Activated CD4-positive, alpha-beta T cell treated with anti-CD3 and anti-CD28 coated beads, Interleukin-2, amount 50 U/mL, for 4 hours (primary cell): ENCODE results near the gene DCAF10.
"Not testable (repeated sequence)": the region's sequence is repeated elsewhere in the genome, so short reads cannot be mapped to it uniquely, and the experiment has no call there.

ENCODE experiments used
- DNase-seq, 2 experiments: peaks; one replicate each; pipeline ENCODE4 v3.0.0-alpha.2; 2020

Gene DCAF10, protein sequence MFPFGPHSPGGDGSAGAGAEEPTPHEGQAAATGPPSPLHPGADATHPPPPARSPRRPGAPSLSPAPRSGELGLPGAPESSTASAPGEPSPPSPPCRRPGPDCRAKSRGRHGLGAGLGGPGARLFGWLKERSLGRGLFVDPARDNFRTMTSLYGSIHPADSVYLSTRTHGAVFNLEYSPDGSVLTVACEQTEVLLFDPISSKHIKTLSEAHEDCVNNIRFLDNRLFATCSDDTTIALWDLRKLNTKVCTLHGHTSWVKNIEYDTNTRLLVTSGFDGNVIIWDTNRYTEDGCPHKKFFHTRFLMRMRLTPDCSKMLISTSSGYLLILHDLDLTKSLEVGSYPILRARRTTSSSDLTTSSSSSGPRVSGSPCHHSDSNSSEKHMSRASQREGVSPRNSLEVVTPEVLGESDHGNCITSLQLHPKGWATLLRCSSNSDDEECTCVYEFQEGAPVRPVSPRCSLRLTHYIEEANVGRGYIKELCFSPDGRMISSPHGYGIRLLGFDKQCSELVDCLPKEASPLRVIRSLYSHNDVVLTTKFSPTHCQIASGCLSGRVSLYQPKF

DNA sequence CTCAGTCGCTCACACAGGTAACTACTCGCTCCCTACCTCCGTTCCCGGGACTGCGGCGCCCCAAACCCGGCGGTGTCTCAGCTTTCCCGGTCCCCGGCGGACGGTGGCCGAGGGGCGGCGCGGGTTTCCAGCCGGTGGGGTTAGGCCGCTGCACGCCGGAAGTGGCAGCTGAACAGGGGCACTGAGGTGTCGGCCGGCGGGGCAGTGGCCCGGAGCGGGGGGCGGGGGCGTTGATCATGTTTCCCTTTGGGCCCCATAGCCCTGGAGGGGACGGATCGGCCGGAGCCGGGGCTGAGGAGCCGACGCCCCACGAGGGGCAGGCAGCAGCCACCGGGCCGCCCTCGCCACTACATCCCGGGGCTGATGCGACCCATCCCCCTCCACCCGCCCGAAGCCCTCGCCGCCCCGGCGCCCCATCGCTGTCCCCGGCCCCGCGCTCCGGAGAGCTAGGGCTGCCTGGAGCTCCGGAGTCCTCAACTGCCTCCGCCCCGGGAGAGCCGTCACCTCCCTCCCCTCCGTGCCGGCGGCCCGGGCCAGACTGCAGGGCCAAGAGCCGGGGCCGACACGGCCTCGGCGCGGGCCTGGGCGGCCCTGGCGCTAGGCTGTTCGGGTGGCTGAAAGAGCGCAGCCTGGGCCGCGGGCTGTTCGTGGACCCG is at the start of gene DCAF10:
DCAF10 (plus strand) TSS at position 167 of the 656 bp plus-strand sequence; CDS start at position 237, 70 bp downstream.
- DNase-seq = peak; percentile 83

DNA sequence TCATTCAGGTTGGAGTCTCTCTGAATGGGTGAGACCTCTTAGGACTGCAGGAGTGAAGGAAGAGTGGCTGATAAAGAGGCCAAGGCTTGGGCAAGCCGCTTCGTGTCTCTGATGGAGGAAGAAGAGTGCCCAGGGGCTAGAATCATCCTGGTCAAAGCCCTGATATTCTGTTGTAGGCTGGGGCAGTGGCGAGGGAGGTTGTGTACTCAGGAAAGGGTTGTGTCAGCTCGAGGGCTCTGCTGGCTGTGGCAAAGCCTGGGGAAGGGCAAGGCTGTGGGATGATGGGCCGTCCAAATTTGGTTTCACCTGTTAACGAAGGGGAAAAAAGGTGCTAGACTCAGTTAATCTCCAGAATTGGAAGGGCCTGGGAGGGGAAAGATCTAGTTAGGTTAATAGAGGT is 49.4 kb upstream of the DCAF10 start:
- no peak for DNase-seq

DNA sequence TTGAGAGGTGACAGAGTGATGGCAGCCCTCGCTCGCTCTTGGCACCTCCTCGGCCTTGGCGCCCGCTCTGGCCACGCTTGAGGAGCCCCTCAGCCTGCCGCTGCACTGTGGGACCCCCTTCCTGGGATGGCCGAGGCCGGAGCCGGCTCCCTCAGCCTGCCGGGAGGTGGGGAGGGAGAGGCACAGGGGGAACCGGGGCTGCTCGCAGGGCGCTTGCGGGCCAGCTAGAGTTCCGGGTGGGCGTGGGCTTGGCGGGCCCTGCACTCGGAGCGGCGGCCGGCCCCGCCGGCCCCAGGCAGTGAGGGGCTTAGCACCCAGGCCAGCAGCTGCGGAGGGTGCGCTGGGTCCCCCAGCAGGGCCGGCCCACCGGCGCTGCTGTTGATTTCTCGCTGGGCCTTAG is 48.9 kb upstream of the DCAF10 start:
- DNase-seq = not testable (repeated sequence)

DNA sequence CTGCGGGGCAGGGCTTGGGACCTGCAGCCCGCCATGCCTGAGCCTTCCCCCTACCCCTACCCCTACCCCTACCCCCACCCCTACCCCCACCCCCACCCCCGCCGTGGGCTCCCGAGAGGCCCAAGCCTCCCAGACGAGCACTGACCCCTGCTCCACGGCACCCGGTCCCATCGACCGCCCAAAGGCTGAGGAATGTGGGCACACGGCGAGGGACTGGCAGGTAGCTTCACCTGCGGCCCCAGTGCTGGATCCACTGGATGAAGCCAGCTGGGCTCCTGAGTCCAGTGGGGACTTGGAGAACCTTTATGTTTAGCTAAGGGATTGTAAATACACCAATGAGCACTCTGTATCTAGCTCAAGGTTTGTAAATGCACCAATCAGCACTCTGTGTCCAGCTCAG is 48.5 kb upstream of the DCAF10 start:
- DNase-seq = not testable (repeated sequence)

DNA sequence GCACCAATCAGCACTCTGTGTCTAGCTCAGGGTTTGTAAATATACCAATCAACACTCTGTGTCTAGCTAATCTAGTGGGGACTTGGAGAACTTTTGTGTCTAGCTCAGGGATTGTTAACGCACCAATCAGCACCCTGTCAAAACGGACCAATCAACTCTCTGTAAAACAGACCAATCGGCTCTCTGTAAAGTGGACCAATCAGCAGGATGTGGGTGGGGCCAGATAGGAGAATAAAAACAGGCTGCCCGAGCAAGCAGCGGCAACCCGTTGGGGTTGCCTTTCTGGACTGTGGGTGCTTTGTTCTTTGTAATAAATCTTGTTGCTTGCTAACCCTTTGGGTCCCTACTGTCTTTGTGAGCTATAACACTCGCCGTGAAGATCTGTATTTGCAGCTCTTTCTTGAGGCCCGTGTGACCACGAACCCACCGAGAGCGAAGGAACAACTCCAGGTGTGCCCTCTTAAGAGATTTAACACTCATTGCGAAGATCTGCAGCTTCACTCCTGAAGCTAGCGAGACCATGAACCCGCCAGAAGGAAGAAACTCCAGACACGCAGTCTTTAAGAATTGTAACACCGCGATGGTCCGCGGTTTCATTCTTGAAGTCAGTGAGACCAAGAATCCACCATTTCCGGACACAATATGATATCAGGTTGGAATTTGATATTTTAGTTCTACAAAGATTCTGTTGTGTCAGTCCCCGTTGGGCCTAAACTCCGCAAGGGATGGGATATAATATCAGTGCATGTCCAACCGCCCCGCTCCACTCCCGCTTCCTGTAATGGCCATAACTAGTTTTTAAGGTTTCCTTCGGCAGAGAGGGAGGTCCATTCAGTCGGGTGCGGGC is 47.7 kb upstream of the DCAF10 start:
- no peak for DNase-seq

DNA sequence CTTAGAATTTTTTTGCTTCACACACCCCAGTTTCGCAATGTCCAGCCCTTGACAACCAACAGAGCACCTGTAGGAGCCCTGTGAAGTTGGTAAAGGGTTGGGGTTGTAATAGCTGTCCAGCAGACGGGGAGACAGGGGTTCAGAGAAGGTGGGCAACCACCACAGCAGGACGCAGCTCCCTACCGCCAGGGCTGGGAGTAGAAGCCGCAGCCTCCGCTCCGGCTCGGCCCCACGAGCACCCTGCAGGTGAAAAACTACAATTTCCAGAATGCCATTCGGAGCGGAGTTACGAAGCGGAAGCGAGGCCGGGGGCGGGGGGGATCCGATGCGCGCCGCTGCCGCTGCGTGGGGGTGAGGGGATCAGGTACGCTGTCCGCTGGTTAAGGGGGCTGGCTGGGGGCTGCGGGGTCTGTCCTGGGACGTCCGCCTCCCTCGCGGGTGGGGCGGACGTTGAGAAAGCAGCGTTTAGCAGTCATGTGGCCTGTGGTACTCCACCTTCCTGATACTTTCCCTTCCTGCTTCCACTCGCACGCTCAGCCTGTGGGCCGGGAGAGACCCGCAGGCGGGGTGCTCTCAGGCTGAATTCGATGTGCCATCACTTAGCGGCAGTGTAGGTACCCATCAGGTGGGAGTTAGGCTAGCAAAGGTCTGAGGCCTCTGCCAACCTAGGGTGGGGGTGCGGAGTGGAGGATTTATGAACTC is 47.0 kb upstream of the DCAF10 start, which contains the start of gene TRMT10B:
TRMT10B (plus strand) TSS at position 317 of the 702 bp plus-strand sequence. CDS start 8,127 bp downstream, outside the sequence.
- peak; percentile 73 to 74 for DNase-seq

DNA sequence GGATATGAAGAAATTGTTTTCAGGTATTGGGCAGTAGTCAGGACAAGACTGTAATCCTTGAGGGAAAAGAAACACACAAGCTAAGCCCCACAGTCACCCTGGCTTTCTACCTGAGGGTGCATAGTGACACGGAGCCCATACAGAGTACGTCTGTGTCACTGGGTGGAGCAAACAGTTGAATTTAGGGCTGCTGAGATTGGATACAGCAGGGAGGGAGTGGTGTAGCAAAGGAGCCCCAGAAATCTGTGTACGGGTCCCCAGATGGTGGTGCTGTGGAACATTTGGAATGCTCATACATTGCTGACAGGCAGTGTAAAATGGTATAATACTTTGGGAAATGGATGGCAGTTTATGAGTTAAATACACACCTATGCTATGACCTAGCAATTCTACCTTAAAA is 41.9 kb upstream of the DCAF10 start:
- DNase-seq = no peak

DNA sequence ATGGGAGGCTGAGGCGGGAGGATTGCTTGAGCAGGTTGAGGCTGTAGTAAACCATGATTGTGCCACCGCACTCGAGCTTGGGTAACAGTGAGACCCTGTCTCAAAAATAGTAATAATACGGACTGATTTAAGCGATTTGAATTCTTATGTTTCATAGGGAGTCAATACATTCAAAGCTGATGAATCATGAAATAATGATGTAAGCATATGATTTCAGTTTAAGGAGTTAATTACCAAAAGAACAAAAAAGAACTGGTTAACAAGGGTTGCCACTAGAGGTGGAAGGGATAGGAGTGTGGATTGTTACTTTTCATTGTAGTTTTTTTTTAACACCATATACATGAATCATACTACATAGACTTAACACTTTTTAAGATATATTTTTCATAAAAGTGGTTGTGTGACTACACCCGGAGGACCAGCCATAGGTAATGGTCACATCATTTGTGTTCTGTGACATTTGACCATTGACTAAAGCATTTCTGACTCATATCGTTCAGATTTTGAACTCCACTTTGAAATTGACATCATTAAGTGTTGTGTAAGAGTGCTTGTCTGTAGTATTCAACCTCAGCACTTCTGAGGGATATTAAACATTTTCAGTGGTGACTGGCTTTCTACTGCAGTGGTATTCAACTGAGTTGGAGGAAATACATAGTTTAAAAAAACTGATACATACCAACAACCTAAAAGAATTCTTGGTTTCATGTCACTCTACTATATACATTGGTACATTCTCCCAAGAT is 40.0 kb upstream of the DCAF10 start:
- DNase-seq = no peak

DNA sequence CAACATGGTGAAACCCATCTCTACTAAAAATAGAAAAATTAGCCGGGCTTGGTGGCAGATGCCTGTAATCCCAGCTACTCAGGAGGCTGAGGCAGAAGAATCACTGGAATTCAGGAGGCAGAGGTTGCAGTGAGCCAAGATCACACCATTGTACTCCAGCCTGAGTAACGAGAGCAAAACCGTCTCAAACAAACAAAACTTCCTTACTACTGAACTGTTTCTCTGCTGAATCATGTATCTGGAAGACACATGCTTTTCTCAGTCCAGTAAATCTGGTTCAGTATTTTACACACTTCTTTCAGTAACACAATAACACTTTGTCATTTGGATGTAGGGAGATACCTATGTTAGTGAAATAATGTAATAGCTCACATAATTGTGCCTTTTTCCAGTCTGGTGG is 39.1 kb upstream of the DCAF10 start:
- no peak for DNase-seq

DNA sequence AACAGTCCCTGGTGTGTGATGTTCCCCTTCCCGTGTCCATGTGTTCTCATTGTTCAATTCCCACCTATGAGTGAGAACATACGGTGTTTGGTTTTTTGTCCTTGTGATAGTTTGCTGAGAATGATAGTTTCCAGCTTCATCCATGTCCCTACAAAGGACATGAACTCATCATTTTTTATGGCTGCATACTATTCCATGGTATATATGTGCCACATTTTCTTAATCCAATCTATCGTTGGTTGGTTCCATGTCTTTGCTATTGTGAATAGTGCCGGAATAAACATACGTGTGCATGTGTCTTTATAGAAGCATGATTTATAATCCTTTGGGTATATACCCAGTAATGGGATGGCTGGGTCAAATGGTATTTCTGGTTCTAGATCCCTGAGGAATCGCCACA is 35.3 kb upstream of the DCAF10 start:
- DNase-seq = not testable (repeated sequence)

DNA sequence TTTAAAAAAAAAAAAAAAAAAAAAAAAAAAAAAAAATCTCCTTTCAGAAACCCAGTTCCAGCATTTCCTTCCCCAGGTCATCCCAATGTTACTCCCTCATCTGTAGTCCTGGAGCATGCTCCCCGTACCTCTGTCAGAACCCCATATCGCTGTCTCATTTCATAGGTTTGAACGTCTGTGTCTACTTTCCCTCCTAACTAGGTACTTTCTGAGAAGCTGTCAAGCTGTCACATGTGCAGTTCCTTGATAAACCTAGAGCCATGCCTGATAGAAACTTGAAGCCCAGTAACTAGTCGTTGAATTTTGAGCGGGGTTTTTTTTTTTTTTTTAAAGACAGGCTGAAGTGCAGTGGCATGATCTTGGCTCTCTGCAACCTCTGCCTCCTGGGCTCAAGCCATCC is 31.3 kb upstream of the DCAF10 start:
- no peak for DNase-seq

DNA sequence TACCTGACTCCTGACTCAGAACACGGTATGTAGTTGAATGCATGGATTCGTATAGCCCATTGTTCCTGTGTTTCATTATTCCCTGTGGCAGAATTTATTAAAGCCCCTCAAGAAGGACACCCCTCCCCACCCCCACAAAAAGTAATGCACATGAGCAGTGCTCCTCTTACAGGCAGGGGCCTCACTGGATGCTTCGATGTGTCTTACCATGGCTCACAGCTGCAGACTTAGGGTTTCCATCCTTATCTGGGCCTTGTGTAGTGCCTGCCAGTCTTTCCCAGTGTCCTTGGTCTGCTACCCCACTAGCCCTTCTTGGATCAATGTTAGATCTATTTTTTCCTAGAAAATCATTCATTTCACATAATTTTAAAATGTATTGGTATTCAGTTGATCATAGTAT is 30.6 kb upstream of the DCAF10 start:
- no peak for DNase-seq

DNA sequence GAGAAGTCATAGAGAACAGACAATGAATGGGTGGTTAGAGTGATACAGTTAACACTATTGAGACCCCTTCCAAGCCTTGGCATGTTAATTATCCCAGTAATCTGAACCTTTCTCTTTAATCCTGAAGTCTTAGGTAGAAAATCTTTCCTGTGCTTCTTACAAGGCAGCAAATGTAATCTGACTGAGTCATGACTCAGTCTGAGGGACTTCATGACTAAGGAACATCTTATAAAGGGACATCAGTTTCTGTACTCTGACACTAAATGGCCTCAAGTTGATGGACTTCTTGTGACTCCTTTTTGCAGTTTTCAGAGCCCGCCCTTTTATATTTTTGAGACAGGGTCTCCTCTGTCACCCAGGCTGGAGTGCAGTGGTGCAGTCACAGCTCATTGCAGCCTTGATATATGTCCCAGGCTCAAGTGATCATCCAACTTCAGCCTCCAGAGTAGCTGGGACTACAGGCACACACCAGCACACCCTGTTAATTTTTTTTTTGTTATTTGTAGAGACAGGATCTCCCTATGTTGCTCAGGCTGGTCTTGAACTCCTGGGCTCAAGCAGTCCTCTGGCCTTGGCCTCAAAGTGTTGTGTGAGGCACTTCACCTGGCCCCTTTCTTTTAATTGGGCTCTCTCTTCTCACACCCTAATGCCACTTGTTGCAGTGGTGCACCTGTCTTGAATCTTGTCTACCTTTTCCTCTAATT is 25.2 kb upstream of the DCAF10 start:
- DNase-seq = no peak

DNA sequence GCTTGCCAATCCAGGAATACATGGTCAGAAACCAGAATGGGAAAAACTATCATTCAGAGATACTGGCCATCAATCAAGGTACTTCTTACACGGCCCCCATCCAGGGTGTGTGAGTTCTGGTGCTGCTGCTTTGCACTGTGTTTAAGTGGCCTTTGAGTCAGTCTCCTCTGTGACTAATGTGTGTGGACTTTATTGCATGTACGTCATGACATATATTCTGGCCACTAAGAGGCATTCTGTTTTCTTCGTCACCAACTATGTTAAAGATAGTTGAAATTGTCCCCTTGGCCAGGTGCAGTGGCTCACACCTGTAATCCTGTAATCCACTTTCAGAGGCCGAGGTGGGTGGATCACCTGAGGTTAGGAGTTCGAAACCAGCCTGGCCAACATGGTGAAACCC is 24.3 kb upstream of the DCAF10 start:
- DNase-seq = no peak

DNA sequence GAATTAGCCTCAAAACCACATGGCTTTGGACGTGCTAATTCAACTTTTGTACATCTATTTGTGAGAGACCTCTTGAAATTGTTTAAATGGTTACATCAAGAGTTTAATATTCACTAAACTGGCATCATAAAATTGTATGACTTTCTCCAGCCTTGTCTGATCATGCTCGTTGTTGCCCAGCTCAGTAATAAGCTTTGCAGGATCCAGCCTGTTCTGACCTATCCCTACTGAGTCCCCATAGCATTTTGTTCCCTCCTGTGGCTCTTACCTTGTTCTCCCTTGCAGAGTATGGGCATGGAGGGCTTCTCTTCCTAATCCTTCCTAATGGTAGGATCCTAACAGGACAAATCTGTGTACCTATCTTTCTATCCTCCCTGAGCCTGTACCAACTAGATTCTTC is 22.1 kb upstream of the DCAF10 start:
- DNase-seq = no peak

DNA sequence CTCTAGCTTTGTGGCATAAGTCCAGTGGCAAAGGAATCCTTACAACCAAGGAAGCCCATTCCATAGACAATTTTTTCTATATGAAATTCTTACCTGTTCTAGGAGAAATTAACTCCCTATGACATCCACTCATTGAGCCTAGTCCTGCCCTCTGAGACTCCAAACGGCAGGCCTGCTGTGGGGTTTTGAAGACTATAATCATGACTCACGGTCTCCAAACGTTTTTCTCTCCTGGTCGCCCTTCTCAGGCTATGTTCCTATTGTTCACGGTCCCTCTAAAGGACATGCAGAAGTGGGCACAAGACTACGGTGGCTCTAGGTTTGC is 16.3 kb upstream of the DCAF10 start:
- DNase-seq = no peak

DNA sequence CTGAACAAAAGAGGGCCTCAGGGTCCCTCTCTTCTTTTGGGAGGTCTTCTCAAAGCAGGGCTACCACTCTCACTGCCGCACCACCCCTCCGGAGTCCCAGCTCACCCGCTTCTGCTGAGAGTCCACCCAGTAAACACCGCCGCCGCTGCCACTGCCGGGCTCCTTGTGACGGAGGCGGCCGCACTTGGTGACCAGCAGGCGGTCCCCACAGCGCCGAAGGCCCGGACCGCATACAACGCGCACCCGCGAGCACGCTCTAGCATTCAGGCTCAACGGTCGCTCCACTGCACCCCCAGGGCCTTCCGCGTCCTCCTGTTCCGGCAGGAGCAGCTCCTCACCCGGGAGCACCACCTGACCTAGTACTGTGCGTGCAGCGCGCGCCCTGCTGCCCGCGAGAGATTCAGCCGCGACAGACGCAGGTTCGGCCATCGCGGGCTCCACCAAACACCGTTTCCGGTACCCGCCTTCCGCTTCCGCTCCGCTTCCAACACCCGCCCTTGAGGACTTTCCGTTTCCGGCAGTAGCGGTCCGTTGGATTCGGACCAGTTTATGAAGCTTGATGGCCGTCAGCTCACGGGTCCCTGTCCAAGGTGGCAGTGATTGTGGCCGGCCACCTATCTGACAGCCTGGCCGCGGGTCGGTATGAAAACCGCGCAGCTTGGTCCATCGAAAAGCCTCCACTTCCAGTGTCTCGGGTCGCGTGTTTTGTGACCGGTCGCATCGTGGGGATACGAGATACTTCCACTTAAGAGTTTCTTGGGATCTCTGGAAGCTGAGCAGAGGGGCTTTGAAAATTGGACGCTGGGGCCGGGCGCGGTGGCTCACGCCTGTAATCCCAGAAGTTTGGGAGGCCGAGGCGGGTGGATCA is 15.7 kb upstream of the DCAF10 start, which contains the start of gene EXOSC3:
EXOSC3 (minus strand) TSS at position 449 of the 868 bp plus-strand sequence; CDS start at position 429, 20 bp downstream.
- peak; percentile 72 to 75 for DNase-seq

DNA sequence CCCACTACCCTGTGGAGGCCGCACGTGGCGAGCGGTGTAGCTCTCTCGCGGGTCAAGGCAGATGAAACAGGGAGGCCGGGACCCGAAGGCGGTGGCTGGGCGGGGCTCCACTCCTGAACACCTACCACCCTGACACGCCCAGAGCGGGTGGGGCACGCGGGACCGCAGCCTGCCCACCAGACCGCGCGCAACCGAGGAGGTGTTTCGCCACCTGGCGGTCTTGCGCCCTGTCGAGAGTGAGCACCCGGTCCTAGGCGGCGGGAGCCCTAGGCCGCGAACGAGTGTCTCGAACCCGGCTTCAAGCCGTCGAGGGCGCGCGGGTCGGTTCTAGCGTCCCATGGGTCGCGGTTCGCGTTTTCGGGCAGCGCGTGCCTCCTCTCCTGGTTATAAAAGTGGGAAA is 13.5 kb upstream of the DCAF10 start:
- DNase-seq = no peak

DNA sequence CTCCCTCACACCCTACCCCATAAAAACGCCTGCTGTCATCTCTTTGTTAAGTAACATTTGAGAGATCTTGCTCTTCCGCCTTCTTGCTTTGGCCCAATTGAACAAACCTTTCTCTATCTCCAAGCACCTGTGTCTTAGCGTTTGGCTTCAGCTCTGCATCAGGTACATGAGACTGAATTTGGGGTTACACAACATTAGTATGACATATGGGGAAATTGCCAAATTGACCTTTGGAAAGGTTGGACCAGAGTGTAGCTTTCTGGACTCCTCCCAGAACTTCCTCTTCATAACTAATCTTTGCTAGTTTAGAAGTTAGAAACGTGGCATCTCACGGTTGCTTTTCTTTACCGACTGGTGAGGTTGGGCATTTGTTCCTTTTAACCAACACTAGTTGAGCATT is 12.3 kb upstream of the DCAF10 start:
- DNase-seq = no peak

DNA sequence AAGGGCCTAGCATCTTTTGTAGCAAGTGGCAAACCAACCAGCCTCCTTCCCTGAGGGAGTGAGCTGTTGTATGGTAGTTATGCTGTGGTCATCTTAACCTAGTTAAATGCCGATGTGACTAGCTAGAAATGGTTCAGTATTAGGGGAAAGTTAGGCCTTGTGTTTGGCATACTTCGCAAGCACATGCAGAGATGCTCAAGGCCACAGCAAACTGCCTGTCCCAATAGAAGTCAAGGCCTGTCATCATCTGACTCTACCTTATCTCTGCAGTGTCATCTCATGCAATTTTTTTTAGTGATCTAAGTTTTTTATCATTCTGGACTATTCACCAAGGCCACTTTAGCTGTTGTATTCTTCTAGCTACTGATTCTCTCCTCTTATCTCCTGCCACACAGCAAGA is 10.5 kb upstream of the DCAF10 start:
- DNase-seq = no peak
